ENCODE results near the gene CLDND2.
"Not testable (repeated sequence)": the region's sequence is repeated elsewhere in the genome, so short reads cannot be mapped to it uniquely, and the experiment has no call there.

Gene CLDND2, protein sequence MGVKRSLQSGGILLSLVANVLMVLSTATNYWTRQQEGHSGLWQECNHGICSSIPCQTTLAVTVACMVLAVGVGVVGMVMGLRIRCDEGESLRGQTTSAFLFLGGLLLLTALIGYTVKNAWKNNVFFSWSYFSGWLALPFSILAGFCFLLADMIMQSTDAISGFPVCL

GRCh38 chr19:51368366-51369282 is at the start of gene CLDND2:
Gene CLDND2, minus strand, starts transcription at chr19:51369003. Its CDS starts 426 bp downstream, at chr19:51368577.
- peak; percentile 80 for DNase-seq

- no peak for DNase-seq
These were observed 49.0 kb upstream of the CLDND2 start for GRCh38 chr19:51417810-51418157.

GRCh38 chr19:51417107-51417809 is 48.5 kb upstream of the CLDND2 start, which contains the start of gene SIGLEC10:
Gene SIGLEC10, minus strand, starts transcription at chr19:51417642. Its CDS starts 61 bp downstream, at chr19:51417581.
- peak; percentile 70 for DNase-seq

DNA sequence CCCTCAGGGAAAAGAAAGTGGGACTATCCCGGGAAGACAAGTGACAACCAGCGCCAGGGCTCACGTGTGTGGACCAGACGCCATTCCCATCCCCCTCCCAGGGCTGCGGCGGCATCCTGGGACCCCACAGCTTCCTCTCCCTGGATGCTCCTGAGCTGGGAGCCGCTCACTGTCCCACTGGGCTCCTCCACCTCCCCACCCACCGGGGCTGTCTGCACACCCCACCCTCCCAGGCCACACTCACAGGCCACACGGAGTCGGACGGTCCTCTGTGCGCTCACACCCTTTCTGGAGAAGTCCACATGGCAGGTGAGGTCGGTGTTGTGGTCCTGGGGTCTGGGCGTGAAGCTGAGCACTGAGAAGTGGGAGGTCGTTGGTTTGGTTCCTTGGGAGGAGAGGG is 47.6 kb upstream of the CLDND2 start:
- DNase-seq: not testable (repeated sequence)

- no peak for DNase-seq
These were observed 46.4 kb upstream of the CLDND2 start for GRCh38 chr19:51415187-51415586.

- DNase-seq: no peak
These were observed 42.3 kb upstream of the CLDND2 start for GRCh38 chr19:51410950-51411748.

GRCh38 chr19:51407511-51408131 is 38.8 kb upstream of the CLDND2 start:
- peak; percentile 64 for DNase-seq

DNA sequence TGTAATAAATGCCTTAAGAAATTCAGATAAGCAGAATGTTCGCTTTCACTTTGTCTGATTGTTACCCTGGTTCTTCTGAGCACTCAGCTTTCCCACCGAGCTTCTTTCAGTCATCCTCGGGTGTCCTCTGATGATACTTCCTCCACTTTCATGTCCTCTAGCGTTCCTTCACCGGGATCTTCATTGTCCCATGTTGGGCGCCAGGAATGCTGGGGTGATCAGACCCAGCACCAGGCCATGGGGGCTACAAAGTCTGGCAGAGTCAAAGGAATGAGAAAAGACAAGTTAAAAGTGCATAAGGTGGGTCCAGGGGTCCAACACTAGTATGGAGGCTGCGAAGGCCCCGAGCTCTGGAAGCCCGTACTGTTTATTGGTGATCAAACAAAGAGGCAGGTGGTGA is 33.3 kb upstream of the CLDND2 start:
- DNase-seq: no peak

DNA sequence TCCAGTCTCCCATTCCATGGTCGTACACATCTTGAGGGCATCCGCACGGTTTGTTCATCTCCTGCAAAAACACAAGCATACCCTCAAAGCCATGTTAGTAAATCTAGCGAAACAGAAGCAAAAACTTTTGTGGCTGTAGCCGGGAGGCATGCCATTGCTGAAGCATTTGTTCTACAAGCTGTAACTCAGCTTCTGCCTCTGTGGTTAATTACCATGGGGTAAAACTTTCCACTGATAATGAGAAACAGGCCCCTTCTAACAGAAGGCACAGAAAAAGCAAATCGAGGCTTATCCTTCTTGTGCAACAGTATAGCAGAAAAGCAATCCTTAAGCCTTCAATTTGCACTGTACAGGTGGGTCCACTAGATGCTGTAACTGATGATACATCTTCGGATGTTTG is 31.1 kb upstream of the CLDND2 start:
- DNase-seq: not testable (repeated sequence)

GRCh38 chr19:51399231-51399630 is 30.4 kb upstream of the CLDND2 start:
- no peak for DNase-seq

DNA sequence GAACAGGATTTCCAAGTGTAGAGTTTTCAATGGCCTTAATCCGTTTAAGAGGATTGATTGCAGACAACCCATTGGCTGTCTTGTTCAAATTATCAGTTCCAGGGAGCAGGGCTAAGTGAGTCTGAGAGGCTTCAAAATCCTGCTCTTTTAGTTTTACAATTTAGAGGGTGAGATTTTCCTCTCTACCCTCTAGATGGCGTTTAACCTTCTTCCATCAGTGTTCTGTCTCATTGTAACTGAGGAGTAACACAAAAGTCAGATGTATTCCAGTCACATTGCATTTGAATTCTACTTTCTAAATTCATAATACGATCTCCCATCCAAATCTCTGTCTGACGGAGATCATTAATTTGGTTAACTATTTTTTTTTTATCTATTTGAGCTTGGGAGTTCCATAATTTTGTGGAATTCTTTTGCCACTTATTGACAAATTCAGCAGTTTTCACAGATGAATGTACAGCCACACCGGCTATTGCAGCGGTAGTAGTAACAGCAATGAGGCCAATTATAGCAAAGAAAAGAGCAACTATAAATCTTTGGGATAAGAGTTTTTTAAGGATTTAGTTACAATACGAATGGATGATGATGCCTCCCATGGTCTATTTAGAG is 29.4 kb upstream of the CLDND2 start:
- DNase-seq: no peak

DNA sequence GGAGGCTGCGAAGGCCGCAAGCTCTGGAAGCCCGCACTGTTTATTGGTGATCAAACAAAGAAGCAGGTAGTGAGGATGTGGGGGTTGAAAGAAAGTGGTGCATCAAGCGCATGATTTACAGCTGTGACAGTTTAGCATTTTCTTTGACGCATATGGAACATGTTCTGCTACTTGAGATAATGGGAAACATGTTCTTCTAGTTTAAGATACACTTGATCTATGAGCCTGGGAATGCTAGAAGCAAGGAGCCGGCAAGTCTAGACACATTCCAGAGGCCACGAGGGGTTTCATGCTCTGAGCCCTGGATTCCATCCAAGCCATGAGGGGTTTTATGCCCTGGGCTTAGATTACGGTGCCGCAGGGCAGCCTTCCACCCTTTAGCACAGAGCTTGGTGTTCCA is 28.6 kb upstream of the CLDND2 start:
- DNase-seq: not testable (repeated sequence)

DNA sequence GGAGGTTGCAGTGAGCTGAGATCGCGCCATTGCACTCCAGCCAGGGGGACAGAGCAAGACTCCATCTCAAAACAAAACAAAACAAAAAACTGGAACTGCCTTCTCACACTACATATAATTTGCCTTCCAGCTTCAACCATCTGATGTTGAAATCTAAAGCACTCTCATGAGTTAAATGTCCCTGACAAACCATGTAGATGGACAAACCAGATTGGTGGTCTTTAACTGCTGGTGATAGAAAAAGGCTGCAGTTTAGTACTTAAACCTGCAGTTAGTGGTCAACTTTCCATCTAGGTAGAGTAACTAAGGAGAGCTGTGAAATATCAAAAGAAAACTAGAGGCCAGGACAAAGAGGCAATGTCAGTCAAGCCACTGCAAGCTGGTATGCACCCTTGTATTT is 27.4 kb upstream of the CLDND2 start:
- no peak for DNase-seq

- DNase-seq: peak; percentile 92
These were observed 25.4 kb upstream of the CLDND2 start for GRCh38 chr19:51394050-51394836.

- DNase-seq: no peak
These were observed 23.9 kb upstream of the CLDND2 start for GRCh38 chr19:51392701-51393100.

DNA sequence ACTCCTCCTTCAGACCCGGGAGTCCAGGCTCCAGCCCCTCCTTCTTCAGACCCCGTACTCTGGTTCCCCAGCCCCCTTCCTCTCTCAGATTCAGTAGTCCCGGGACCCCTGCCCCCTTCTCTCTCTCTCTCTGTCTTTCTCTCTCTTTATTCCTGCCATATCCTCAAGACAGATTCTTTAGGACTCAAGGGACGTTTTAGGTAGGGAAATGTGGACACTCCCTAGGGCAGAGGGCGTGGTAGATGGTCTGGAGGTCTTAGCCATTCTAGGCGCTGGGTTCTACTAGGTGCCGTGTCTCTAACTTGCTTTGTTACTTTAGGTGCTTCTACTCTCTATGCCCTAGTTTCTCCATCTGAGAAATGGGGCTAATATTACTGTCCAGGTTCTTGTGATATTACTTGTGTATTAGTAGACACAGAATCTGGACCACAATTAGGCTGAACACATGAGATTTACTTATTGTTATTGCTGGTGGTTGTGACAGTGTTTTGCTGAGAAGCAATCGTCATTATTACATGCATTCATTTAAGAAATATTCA is 22.3 kb upstream of the CLDND2 start:
- no peak for DNase-seq

GRCh38 chr19:51389143-51389542 is 20.3 kb upstream of the CLDND2 start:
- no peak for DNase-seq

GRCh38 chr19:51387924-51388389 is 19.2 kb upstream of the CLDND2 start, which contains the start of gene LIM2:
Gene LIM2, minus strand, starts transcription at chr19:51387974. Its CDS starts 531 bp downstream, at chr19:51387443.
- DNase-seq: no peak

- no peak for DNase-seq
These were observed 18.2 kb upstream of the CLDND2 start for GRCh38 chr19:51386882-51387520.

DNA sequence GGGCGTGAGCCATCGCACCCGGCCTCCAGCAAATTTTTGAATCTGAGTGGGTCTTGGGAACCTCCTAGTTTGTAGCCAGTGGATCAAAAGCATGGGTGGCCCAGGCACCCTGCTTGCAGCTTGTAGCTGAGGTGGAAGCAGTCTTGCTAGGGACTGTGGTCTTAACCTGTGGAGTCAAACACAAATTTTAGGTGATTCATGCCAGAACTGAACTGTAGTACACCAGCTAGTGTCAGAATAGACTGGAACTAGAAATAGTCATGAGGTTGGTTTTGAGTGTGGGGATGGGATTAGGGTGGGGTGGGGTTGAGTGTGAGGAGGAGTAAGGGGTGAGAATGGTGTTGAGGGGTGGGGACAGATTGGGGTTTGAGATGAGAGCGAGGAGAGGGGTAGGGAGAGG is 13.2 kb upstream of the CLDND2 start:
- no peak for DNase-seq

All from activated CD8-positive, alpha-beta memory T cell treated with anti-CD3 and anti-CD28 coated beads for 24 hours (primary cell).